Right lobe of liver (tissue), 4 donors: ENCODE measurements around the gene RBP2.

Source experiments
- POLR2A ChIP-seq: fragments of 450-650 bp; IDR thresholded peaks from one replicate; pipeline ENCODE4 v1.6.1; 2017; ENCODE audit warnings: antibody characterized with exemption, mild to moderate bottlenecking
- TF ChIP-seq, protein P1 (sequence below), 4 donors: fragments of 200-600 bp in 3 of 4; fragments of 450-650 bp in 1 of 4; IDR thresholded peaks; one replicate each; pipeline versions ENCODE4 v1.5.1 to v1.8.0; 2016 to 2022; ENCODE audit warnings: antibody characterized with exemption in 4 of 4, mild to moderate bottlenecking in 2 of 4
- donor health status: DM: no; HTN: no; CAD: no.
- donor health status: DM: no; HTN: no; CAD: no.
- donor health status: DM: no; HTN: yes; CAD: no.

DNA sequence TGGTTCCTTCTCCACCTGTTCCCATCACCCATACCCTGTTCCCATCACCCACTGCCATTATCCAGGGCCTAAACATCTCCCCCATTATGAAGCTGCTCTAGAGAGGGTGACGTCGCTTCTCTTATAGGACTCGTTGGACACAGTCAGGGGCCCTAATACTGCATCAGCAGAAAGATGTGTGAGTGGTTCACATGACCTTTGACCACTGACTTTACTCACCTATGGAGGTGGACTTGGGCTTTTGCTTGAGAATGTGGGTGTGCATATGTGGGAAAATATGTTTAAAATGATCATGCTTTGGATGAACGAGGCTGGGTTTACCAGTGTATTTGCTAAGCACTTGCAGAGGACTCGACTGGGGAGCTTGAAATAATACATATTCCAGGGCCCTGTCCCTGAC is 26.8 kb downstream of the RBP2 start:
- TF ChIP-seq, protein P1, sequence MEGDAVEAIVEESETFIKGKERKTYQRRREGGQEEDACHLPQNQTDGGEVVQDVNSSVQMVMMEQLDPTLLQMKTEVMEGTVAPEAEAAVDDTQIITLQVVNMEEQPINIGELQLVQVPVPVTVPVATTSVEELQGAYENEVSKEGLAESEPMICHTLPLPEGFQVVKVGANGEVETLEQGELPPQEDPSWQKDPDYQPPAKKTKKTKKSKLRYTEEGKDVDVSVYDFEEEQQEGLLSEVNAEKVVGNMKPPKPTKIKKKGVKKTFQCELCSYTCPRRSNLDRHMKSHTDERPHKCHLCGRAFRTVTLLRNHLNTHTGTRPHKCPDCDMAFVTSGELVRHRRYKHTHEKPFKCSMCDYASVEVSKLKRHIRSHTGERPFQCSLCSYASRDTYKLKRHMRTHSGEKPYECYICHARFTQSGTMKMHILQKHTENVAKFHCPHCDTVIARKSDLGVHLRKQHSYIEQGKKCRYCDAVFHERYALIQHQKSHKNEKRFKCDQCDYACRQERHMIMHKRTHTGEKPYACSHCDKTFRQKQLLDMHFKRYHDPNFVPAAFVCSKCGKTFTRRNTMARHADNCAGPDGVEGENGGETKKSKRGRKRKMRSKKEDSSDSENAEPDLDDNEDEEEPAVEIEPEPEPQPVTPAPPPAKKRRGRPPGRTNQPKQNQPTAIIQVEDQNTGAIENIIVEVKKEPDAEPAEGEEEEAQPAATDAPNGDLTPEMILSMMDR (IDR thresholded peaks at IDR 0.05): no peak
- TF ChIP-seq POLR2A: no peak
